ENCODE results near the gene PDE8A.

- TF ChIP-seq CTCF (IDR thresholded peaks at IDR 0.05; ENCODE audit: low read length) (no peak), EZH2phosphoT487 (IDR thresholded peaks at IDR 0.05; ENCODE audit: low read length) (no peak), EZH2 (optimal IDR thresholded peaks at IDR 0.05; ENCODE audit: low read depth, low read length) (no peak)
These were observed 9.5 kb downstream of the PDE8A start for GRCh38 chr15:84991014-84991712.
